GM18526 (cell line): ENCODE results near the gene SLC11A2.

Experiments used
- POLR2A ChIP-seq: IDR thresholded peaks from 3 replicates; pipeline ENCODE4 v1.6.1; 2011; ENCODE audit not compliant: insufficient read length; ENCODE audit errors: extremely low read depth

SLC11A2 gene

GRCh38 chr12:50981319-50982239, 44.6 kb downstream of the SLC11A2 start:
- TF ChIP-seq POLR2A: no peak

- no peak for TF ChIP-seq POLR2A
Observed at GRCh38 chr12:50980545-50980944, 45.6 kb downstream of the SLC11A2 start.

GRCh38 chr12:50979369-50980052, 46.7 kb downstream of the SLC11A2 start:
- TF ChIP-seq POLR2A: no peak

- no peak for TF ChIP-seq POLR2A
Observed at GRCh38 chr12:50971946-50972345, 54.2 kb downstream of the SLC11A2 start.

- no peak for TF ChIP-seq POLR2A
Observed at GRCh38 chr12:50964432-50964831, 61.8 kb downstream of the SLC11A2 start.

GRCh38 chr12:50961708-50962107, 64.5 kb downstream of the SLC11A2 start:
- TF ChIP-seq POLR2A: no peak

GRCh38 chr12:50960130-50960529, 66.1 kb downstream of the SLC11A2 start:
- TF ChIP-seq POLR2A: no peak

- no peak for TF ChIP-seq POLR2A
Observed at GRCh38 chr12:50955697-50956096, 70.5 kb downstream of the SLC11A2 start.

- TF ChIP-seq POLR2A: no peak
Observed at GRCh38 chr12:50955288-50955687, 70.9 kb downstream of the SLC11A2 start.

GRCh38 chr12:50953047-50953446, 73.1 kb downstream of the SLC11A2 start:
- TF ChIP-seq POLR2A: no peak

GRCh38 chr12:50952510-50952909, 73.7 kb downstream of the SLC11A2 start, which contains the start of gene HIGD1C:
Gene HIGD1C (plus strand): TSS chr12:50952544. CDS start chr12:50953999, 1,455 bp downstream.
- TF ChIP-seq POLR2A: no peak

- no peak for TF ChIP-seq POLR2A
Observed at GRCh38 chr12:50951112-50951511, 75.1 kb downstream of the SLC11A2 start.

- no peak for TF ChIP-seq POLR2A
Observed at GRCh38 chr12:50949801-50950302, 76.3 kb downstream of the SLC11A2 start.

- TF ChIP-seq POLR2A: no peak
Observed at GRCh38 chr12:50948798-50949197, 77.4 kb downstream of the SLC11A2 start.

- TF ChIP-seq POLR2A: no peak
Observed at GRCh38 chr12:50947933-50948626, 78.1 kb downstream of the SLC11A2 start.
